Heart right ventricle (tissue), 16 donors: ENCODE measurements around the gene DCTN2. TPM values are rescaled to one million over a fixed set of nuclear protein-coding genes. Genes with fewer than 3 reads are reported as not detected.
"Not testable (repeated sequence)": the region's sequence is repeated elsewhere in the genome, so short reads cannot be mapped to it uniquely, and the experiment has no call there.

Source experiments
- ATAC-seq, 8 donors: fragments of 200-7000 bp; cut with Tn5 transposase; one replicate each; pipeline ENCODE4 v1.9.1; 2020; ENCODE audit warnings: mild to moderate bottlenecking in 8 of 8, moderate library complexity in 8 of 8, moderate number of reproducible peaks in 1 of 8
- DNase-seq, 2 donors: peaks; one replicate each; pipeline ENCODE4 v3.0.0-alpha.2; 2020
- H3K27ac ChIP-seq, 10 donors: fragments of 200-600 bp; sonication (generic) in 2 of 10; one replicate each; pipeline versions ENCODE4 v1.5.0 to v1.8.0; 2020 to 2022; ENCODE audit warnings: mild to moderate bottlenecking in 3 of 10
- H3K27me3 ChIP-seq, 7 donors: fragments of 200-600 bp; one replicate each; pipeline ENCODE4 v1.8.0; 2021 to 2022; ENCODE audit warnings: mild to moderate bottlenecking in 2 of 7
- H3K36me3 ChIP-seq, 9 donors: fragments of 200-600 bp; sonication (generic) in 1 of 9; one replicate each; pipeline versions ENCODE4 v1.5.0 to v1.8.0; 2020 to 2022; ENCODE audit warnings: mild to moderate bottlenecking in 2 of 9
- H3K4me1 ChIP-seq, 9 donors: fragments of 200-600 bp; sonication (generic) in 1 of 9; one replicate each; pipeline versions ENCODE4 v1.5.0 to v1.8.0; 2020 to 2022; ENCODE audit warnings: mild to moderate bottlenecking in 4 of 9
- H3K4me3 ChIP-seq, 10 donors: fragments of 200-600 bp; sonication (generic) in 2 of 10; one replicate each; pipeline versions ENCODE4 v1.5.0 to v1.8.0; 2020 to 2022; ENCODE audit warnings: mild to moderate bottlenecking in 7 of 10, moderate library complexity in 2 of 10
- H3K9me3 ChIP-seq, 11 donors: fragments of 200-600 bp in 10 of 11; sonication (generic) in 2 of 11; one replicate each; pipeline versions ENCODE4 v1.5.0 to v1.8.0; 2013 to 2022; ENCODE audit warnings: mild to moderate bottlenecking in 2 of 11, control low read depth in 1 of 11, moderate library complexity in 1 of 11
- CTCF ChIP-seq, 9 donors: fragments of 200-600 bp; sonication (generic) in 2 of 9; IDR thresholded peaks; one replicate each; pipeline versions ENCODE4 v1.5.0 to v1.8.0; 2021 to 2022; ENCODE audit warnings: antibody characterized with exemption in 9 of 9, mild to moderate bottlenecking in 5 of 9, moderate library complexity in 1 of 9
- WGBS, 2 donors: extraction: QIAGEN DNeasy Blood & Tissue Kit; methylation state at CpG; one replicate each; pipeline ENCODE4 v1.1.7; 2013; ENCODE audit warnings: inconsistent platforms in 1 of 2; 5-methylcytosine and 5-hydroxymethylcytosine counted together
- intact Hi-C, 10 donors: fragments of 100-400 bp; cut with DNase I; formaldehyde crosslinking; loops; one replicate each; pipeline versions ENCODE4 v1.11.1 to v1.14.2; 2022
- polyA plus RNA-seq, 2 donors: library from polyadenylated mRNA; stranded (reverse); fragments of 200-250 nt; gene quantifications; one replicate each; pipeline ENCODE4 v1.2.3, GENCODE V29; 2013
- total RNA-seq, 10 donors: library from RNA; stranded (reverse); fragmentation: NEBNext Ultra II Directional in 3 of 10; extraction: Animal tissue kit (Norgen Biotek cat#: 25700) in 3 of 10; gene quantifications; one replicate each; pipeline versions ENCODE4 v1.2.1 to v1.2.4, GENCODE V29; 2021 to 2023
- donor health status: Arrhythmogenic right ventricular cardiomyopathy.
- donor health status: ischemic (EF 13 %, LVEDD 7.1; RV severe dilation, severe dysfunction).
- donor health status: healthy with polysubstance abuse.
- donor health status: DM: no; HTN: yes; CAD: no.
- donor health status: DM: no; HTN: no; CAD: no.
- donor health status: ischemic (EF 25% LVEDD 6.9; RV normal size, moderate dysfunction).
- donor health status: ischemic (EF 25% LVEDD 5.7; RV mildly dilated, moderate dysfunction).
- donor health status: healthy.
- donor health status: DM: yes; HTN: yes; CAD: no.
- donor health status: Ischemic cardiomyopathy.
- donor health status: ischemic (EF 35%, LVEDD 5.7; RV mildly dilated, moderate dysfunction).
- donor health status: nonischemic (EF 11% LVEDD 7.7; RV severe dilation, severe dysfunction).
- donor health status: DM: yes; HTN: yes; CAD: no.
- donor health status: PGD.
- donor health status: ischemic (EF 29% LVEDD 5.4; RV normal size, mild dysfunction).
- donor health status: nonischemic (EF 23%, LVEDD 6.1; RV moderate dilation, normal function).

DCTN2 gene
- total and polyA plus RNA-seq, 12 donors: 45.9 to 174 (median 101) TPM

GRCh38 chr12:57576613-57577160, 29.7 kb upstream of the DCTN2 start:
- H3K4me3 ChIP-seq: no peak overlapping the region
- DNase-seq: no peak
- WGBS, 2 donors: 77 to 86% methylated on average over 9 of the region's 9 CpGs
- no peak overlapping the region for H3K27ac ChIP-seq
- ATAC-seq: no peak
- H3K4me1 ChIP-seq: no peaks in the 10 kb centered on the region
- peaks cover 0 to 6% (median 0%) of the 10 kb centered on the region in 7 donors for H3K27me3 ChIP-seq
- no peaks in the 10 kb centered on the region for H3K36me3 ChIP-seq
- no peak for TF ChIP-seq CTCF (IDR thresholded peaks at IDR 0.05)
- intact Hi-C loops: no loop called here
- no peaks in the 10 kb centered on the region for H3K9me3 ChIP-seq

GRCh38 chr12:57575771-57576612, 29.0 kb upstream of the DCTN2 start:
- Histone ChIP-seq H3K27me3 (peaks cover 0 to 11% (median 0%) of the 10 kb centered on the region in 7 donors), H3K4me3 (no peak overlapping the region), H3K4me1 (no peaks in the 10 kb centered on the region), H3K9me3 (no peaks in the 10 kb centered on the region), H3K27ac (no peak overlapping the region), H3K36me3 (no peaks in the 10 kb centered on the region)
- ATAC-seq: no peak
- no peak for DNase-seq
- no peak for TF ChIP-seq CTCF (IDR thresholded peaks at IDR 0.05)
- WGBS, 2 donors: 87 to 88% methylated on average over 12 of the region's 12 CpGs
- intact Hi-C loops: no loop called here

GRCh38 chr12:57574795-57575194, 27.8 kb upstream of the DCTN2 start:
- Histone ChIP-seq H3K27ac (no peak overlapping the region), H3K4me1 (no peaks in the 10 kb centered on the region), H3K36me3 (no peaks in the 10 kb centered on the region), H3K4me3 (no peak overlapping the region), H3K27me3 (peaks cover 0 to 17% (median 0%) of the 10 kb centered on the region in 7 donors), H3K9me3 (no peaks in the 10 kb centered on the region)
- intact Hi-C loops: no loop called here
- ATAC-seq: no peak
- 83 to 84% methylated on average over 10 of the region's 10 CpGs for WGBS, 2 donors
- TF ChIP-seq CTCF (IDR thresholded peaks at IDR 0.05): no peak
- DNase-seq: no peak

GRCh38 chr12:57571926-57572762, 25.2 kb upstream of the DCTN2 start:
- TF ChIP-seq CTCF (IDR thresholded peaks at IDR 0.05): no peak
- Histone ChIP-seq H3K4me1 (no peaks in the 10 kb centered on the region), H3K4me3 (no peak overlapping the region), H3K36me3 (no peaks in the 10 kb centered on the region), H3K9me3 (no peaks in the 10 kb centered on the region), H3K27ac (no peak overlapping the region), H3K27me3 (peaks cover 0 to 40% (median 16%) of the 10 kb centered on the region in 7 donors)
- intact Hi-C loops: no loop called here
- ATAC-seq (no peak), DNase-seq (no peak)
- WGBS, 2 donors: 80 to 85% methylated on average over 12 of the region's 12 CpGs

GRCh38 chr12:57570438-57570837, 23.4 kb upstream of the DCTN2 start:
- H3K9me3 ChIP-seq, DNase-seq, ATAC-seq, H3K4me3 ChIP-seq, H3K27ac ChIP-seq, intact Hi-C loops, H3K4me1 ChIP-seq, H3K36me3 ChIP-seq: not testable (repeated sequence)
- WGBS, 2 donors: 86 to 88% methylated on average over 13 of the region's 13 CpGs
- peaks cover 0 to 55% (median 20%) of the 10 kb centered on the region in 7 donors for H3K27me3 ChIP-seq
